Measurements from ENCODE around the gene ZC3H10.

- TF ChIP-seq CTCF (IDR thresholded peaks at IDR 0.05 in 8 of 11, conservative IDR thresholded peaks at IDR 0.05 in 3 of 11) (no peak), POLR2AphosphoS5 (IDR thresholded peaks at IDR 0.05) (peak in 2 of 3 donors; percentile 5 to 70), POLR2A (IDR thresholded peaks at IDR 0.05) (no peak)
These were observed 51.2 kb downstream of the ZC3H10 start for GRCh38 chr12:56169229-56169759.
